ENCODE data around the gene UBL4A. TPM values are rescaled to one million over a fixed set of nuclear protein-coding genes. Genes with fewer than 3 reads are reported as not detected.

The UBL4A gene
- total and polyA plus RNA-seq, 9 of the 15 experiments (the other 6 are each of a cell fraction or from before 2014, with no cell fraction given) = 15.2 to 140 (median 100) TPM

DNA sequence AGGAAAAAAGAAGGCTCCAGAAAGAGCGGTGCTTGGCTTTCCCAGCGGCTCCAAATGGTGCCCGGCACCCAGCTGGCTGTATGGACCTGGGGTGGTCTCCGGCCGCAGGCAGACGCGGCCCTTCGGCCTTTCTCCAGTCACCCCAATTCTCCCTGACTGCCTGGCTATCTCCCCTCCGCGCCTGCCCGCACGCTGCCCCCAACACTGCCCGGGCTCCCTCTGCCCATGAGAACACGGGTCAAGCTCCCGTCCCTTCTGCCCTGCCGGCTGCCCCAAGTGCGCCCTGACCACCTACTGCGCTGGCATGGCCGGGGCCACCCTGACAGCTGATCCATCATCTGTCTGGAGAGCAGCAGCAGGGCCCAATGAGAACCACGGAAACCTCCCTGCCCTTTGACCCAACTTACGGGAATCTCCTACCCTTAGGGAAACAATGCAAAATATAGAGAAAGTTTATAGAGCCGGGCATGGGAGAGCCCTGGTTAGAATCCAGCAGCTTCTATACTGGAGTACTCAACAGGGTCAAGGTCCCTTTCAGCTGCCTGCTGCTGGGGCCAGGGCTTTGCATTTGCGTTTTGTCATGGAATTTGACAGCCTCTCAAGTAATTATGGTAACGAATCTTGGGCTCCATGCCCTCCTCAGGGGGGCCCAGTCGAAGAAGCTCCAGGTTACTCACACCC is 30.8 kb upstream of the UBL4A start:
- Histone ChIP-seq H3K27ac (ENCODE audit: extremely low read depth, low read depth, low read length) (peak overlapping the region; percentile 90), H3K27me3 (ENCODE audit: control insufficient read depth in 2 of 2, insufficient read depth in 2 of 2, low read length in 2 of 2) (no peaks in the 10 kb centered on the region), H3K4me2 (ENCODE audit: insufficient read depth, low read length) (peak overlapping the region; percentile 99; the same call in 1 of the 2 replicates), H4K20me1 (replicated peaks; ENCODE audit: control insufficient read depth, insufficient read depth, low read length) (no peaks in the 10 kb centered on the region), H3K9me1 (ENCODE audit: control insufficient read depth, insufficient read depth, low read length) (no peaks in the 10 kb centered on the region), H3K4me1 (replicated peaks in 1 of 2; ENCODE audit: control insufficient read depth in 2 of 2, insufficient read depth in 2 of 2, low read length in 2 of 2) (peaks cover 13 to 32% of the 10 kb centered on the region in 2 experiments; a peak in 4 of 5 replicates), H3K4me3 (no peak overlapping the region), H3K9ac (ENCODE audit: insufficient read depth in 1 of 2, low read depth in 2 of 2, low read length in 2 of 2) (peak overlapping the region; percentile 78 to 93), H2AFZ (ENCODE audit: low read depth, low read length) (peak overlapping the region; percentile 98), H3K36me3 (ENCODE audit: control insufficient read depth, insufficient read depth, low read length) (peaks cover 7% of the 10 kb centered on the region; the same call in 2 of the 3 replicates), H3K79me2 (ENCODE audit: control insufficient read depth, insufficient read depth, low read length) (peaks cover 25% of the 10 kb centered on the region), H3K9me3 (replicated peaks; ENCODE audit: control insufficient read depth, insufficient read depth, low read depth, low read length) (no peaks in the 10 kb centered on the region)
- BruUV-seq (replicated peaks) = no TSS peak
- intact Hi-C loops (cut with micrococcal nuclease) (loop anchor here (5.0 kb wide), 1 partner anchor 35 kb away; no protein-coding TSS in a partner anchor), in situ Hi-C loops (cut with MboI) (no loop called here)
- WGBS (ENCODE audit: insufficient coverage, low coverage, missing lambda C conversion rate) = 75% methylated on average over 14 of the region's 25 CpGs
- FAIRE-seq (no peak), DNase-seq (ENCODE audit: extremely low read depth in 1 of 4, low spot score in 3 of 4) (no peak), ATAC-seq (no peak)
- CTCF ChIA-PET (ENCODE audit: low intra/inter-chr PET ratio) = no interaction called here
- POLR2A ChIA-PET = interaction anchor here (1.1 to 1.7 kb wide), 3 partner anchors 10 to 149 kb away, joined by 3 to 8 read pairs (median 3); partner anchors contain the start of gene SLC10A3
- TF ChIP-seq TFAP4 (CRISPR knock-in tag; IDR thresholded peaks at IDR 0.05; ENCODE audit: borderline replicate concordance) (0 out of 2 replicates have a peak, but pooled peaks have one; percentile 18), ARNT (IDR thresholded peaks at IDR 0.05) (no peak)
